Ishikawa (cell line): ENCODE results near the gene TMEFF2.

Experiments used
- CEBPB ChIP-seq: IDR thresholded peaks from 2 replicates; pipeline ENCODE4 v1.6.1; 2012
- CREB1 ChIP-seq: IDR thresholded peaks from 2 replicates; pipeline ENCODE4 v1.6.1; 2012; ENCODE audit warnings: low read depth
- EGR1 ChIP-seq: IDR thresholded peaks from 2 replicates; pipeline ENCODE4 v1.6.1; 2012
- EP300 ChIP-seq: IDR thresholded peaks from 2 replicates; pipeline ENCODE4 v1.6.1; 2012; ENCODE audit warnings: borderline replicate concordance
- FOXM1 ChIP-seq: IDR thresholded peaks from 2 replicates; pipeline ENCODE4 v1.6.1; 2012; ENCODE audit warnings: low read depth, borderline replicate concordance
- NFIC ChIP-seq: IDR thresholded peaks from 2 replicates; pipeline ENCODE4 v1.6.1; 2012
- RAD21 ChIP-seq: IDR thresholded peaks from 2 replicates; pipeline ENCODE4 v1.6.1; 2012; ENCODE audit warnings: low read depth
- TAF1 ChIP-seq: IDR thresholded peaks from 2 replicates; pipeline ENCODE4 v1.6.1; 2012; ENCODE audit warnings: low read depth, mild to moderate bottlenecking
- TCF12 ChIP-seq: IDR thresholded peaks from 2 replicates; pipeline ENCODE4 v1.6.1; 2012; ENCODE audit warnings: low read depth
- TEAD4 ChIP-seq: IDR thresholded peaks from 2 replicates; pipeline ENCODE4 v1.6.1; 2012
- YY1 ChIP-seq: IDR thresholded peaks from 2 replicates; pipeline ENCODE4 v1.6.1; 2012; ENCODE audit warnings: low read depth
- ZBTB7A ChIP-seq: IDR thresholded peaks from 2 replicates; pipeline ENCODE4 v1.6.1; 2012; ENCODE audit warnings: low read depth
- TF ChIP-seq, protein P1 (sequence below): IDR thresholded peaks from 2 replicates; pipeline ENCODE4 v1.6.1; 2012
- TF ChIP-seq, protein P2 (sequence below): IDR thresholded peaks from 2 replicates; pipeline ENCODE4 v1.6.1; 2012; ENCODE audit warnings: low read depth, mild to moderate bottlenecking
- TF ChIP-seq, protein P3 (sequence below): IDR thresholded peaks from 2 replicates; pipeline ENCODE4 v1.6.1; 2012

TMEFF2 gene

GRCh38 chr2:192073878-192074277 is 120.9 kb downstream of the TMEFF2 start:
- TF ChIP-seq YY1 (no peak), NFIC (no peak), TAF1 (no peak), EGR1 (no peak), CEBPB (no peak), TCF12 (no peak), CREB1 (no peak), RAD21 (no peak), TEAD4 (no peak), EP300 (no peak), FOXM1 (no peak)
- TF ChIP-seq, protein P1, sequence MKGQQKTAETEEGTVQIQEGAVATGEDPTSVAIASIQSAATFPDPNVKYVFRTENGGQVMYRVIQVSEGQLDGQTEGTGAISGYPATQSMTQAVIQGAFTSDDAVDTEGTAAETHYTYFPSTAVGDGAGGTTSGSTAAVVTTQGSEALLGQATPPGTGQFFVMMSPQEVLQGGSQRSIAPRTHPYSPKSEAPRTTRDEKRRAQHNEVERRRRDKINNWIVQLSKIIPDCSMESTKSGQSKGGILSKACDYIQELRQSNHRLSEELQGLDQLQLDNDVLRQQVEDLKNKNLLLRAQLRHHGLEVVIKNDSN: no peak
- TF ChIP-seq, protein P2, sequence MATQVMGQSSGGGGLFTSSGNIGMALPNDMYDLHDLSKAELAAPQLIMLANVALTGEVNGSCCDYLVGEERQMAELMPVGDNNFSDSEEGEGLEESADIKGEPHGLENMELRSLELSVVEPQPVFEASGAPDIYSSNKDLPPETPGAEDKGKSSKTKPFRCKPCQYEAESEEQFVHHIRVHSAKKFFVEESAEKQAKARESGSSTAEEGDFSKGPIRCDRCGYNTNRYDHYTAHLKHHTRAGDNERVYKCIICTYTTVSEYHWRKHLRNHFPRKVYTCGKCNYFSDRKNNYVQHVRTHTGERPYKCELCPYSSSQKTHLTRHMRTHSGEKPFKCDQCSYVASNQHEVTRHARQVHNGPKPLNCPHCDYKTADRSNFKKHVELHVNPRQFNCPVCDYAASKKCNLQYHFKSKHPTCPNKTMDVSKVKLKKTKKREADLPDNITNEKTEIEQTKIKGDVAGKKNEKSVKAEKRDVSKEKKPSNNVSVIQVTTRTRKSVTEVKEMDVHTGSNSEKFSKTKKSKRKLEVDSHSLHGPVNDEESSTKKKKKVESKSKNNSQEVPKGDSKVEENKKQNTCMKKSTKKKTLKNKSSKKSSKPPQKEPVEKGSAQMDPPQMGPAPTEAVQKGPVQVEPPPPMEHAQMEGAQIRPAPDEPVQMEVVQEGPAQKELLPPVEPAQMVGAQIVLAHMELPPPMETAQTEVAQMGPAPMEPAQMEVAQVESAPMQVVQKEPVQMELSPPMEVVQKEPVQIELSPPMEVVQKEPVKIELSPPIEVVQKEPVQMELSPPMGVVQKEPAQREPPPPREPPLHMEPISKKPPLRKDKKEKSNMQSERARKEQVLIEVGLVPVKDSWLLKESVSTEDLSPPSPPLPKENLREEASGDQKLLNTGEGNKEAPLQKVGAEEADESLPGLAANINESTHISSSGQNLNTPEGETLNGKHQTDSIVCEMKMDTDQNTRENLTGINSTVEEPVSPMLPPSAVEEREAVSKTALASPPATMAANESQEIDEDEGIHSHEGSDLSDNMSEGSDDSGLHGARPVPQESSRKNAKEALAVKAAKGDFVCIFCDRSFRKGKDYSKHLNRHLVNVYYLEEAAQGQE: no peak

GRCh38 chr2:192072778-192073177 is 122.0 kb downstream of the TMEFF2 start:
- TF ChIP-seq NFIC (no peak), TEAD4 (no peak), EP300 (no peak), TAF1 (no peak), FOXM1 (no peak), EGR1 (no peak), CEBPB (no peak), RAD21 (no peak), CREB1 (no peak), ZBTB7A (no peak), TCF12 (no peak), YY1 (no peak)
- TF ChIP-seq, protein P3, sequence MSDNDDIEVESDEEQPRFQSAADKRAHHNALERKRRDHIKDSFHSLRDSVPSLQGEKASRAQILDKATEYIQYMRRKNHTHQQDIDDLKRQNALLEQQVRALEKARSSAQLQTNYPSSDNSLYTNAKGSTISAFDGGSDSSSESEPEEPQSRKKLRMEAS: no peak
- TF ChIP-seq, protein P1: no peak

DNA sequence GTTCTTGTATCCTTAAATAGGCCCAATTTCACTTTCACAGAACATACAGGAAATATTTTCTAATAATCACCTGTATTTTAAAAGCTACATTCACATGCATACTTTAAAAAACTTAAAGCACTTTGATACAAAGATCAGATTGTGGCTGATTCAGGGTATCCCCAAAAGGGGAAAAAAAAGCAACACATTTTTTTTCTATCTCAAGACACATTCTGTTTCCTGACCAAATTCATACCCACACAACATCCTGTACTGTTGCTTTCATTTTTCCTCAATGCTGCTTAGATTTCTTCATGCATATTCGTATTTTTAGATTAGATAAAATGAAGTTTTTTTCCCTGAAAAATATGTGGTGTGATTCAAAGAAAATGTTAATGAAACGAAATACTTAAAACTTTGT is 122.5 kb downstream of the TMEFF2 start:
- TF ChIP-seq YY1: no peak

DNA sequence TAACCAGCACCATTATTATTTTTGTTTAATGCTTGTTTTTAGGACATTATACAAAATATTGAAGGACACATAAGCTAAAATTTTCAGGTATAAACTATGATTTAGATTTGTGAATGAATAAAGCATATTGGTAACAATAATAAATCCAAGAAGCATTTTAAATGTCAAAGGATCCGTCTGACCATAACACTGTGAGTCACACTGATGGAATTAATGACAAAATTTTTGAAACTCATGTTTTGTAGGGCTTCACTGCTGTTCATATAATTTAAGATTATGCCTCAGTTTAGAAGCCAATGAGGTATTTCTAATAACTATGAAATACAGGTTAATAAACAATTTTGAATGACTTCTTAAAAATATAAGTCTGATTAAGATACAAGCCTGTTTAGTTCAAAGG is 124.6 kb downstream of the TMEFF2 start:
- TF ChIP-seq CREB1: no peak
- no peak for TF ChIP-seq TAF1
- no peak for TF ChIP-seq FOXM1
- TF ChIP-seq EP300: no peak
- no peak for TF ChIP-seq CEBPB
- no peak for TF ChIP-seq NFIC
- TF ChIP-seq TCF12: no peak
- TF ChIP-seq, protein P2: no peak
- TF ChIP-seq TEAD4: no peak

GRCh38 chr2:192069417-192069816 is 125.3 kb downstream of the TMEFF2 start:
- TF ChIP-seq ZBTB7A (no peak), FOXM1 (no peak), TEAD4 (no peak), CREB1 (no peak), RAD21 (no peak), EGR1 (no peak), TCF12 (no peak), CEBPB (no peak), TAF1 (no peak)
- TF ChIP-seq, protein P2: no peak
- TF ChIP-seq, protein P1: no peak
- TF ChIP-seq, protein P3: no peak
